Natural killer cell (primary cell): ENCODE results near the gene POLR1D. TPM values are rescaled to one million over a fixed set of nuclear protein-coding genes. Genes with fewer than 3 reads are reported as not detected.

Experiments used
- ATAC-seq, 3 donors: fragments of 150-1000 bp in 2 of 3; fragments of 200-7000 bp in 1 of 3; cut with Tn5 transposase; 1 replicate in 1 of 3; 2 replicates in 2 of 3; pipeline ENCODE4 v1.10.0; 2021; ENCODE audit warnings: mild to moderate bottlenecking in 2 of 3, moderate library complexity in 2 of 3
- DNase-seq, 2 donors: peaks; one replicate each; pipeline versions ENCODE4 v3.0.0 to v3.0.0-alpha.2; 2013 to 2021; ENCODE audit warnings: mixed read lengths in 1 of 2
- H3K27ac ChIP-seq: one replicate; pipeline ENCODE4 v1.5.1; 2013; ENCODE audit warnings: mild to moderate bottlenecking, low read length
- H3K27me3 ChIP-seq: one replicate; pipeline ENCODE4 v1.6.1; 2013; ENCODE audit warnings: low read length; ENCODE audit not compliant: control insufficient read depth, insufficient read depth
- H3K36me3 ChIP-seq: one replicate; pipeline ENCODE4 v1.6.1; 2013; ENCODE audit warnings: low read length; ENCODE audit not compliant: control insufficient read depth, insufficient read depth
- H3K4me1 ChIP-seq: one replicate; pipeline ENCODE4 v1.6.1; 2013; ENCODE audit warnings: low read length; ENCODE audit not compliant: control insufficient read depth, insufficient read depth
- H3K4me3 ChIP-seq: one replicate; pipeline ENCODE4 v1.5.1; 2013; ENCODE audit warnings: low read length
- H3K9me3 ChIP-seq: one replicate; pipeline ENCODE4 v1.6.1; 2013; ENCODE audit warnings: low read length; ENCODE audit not compliant: control insufficient read depth, insufficient read depth
- H3K27ac Mint-ChIP-seq, 2 donors: one replicate each; pipeline ENCODE4 v1.8.0; 2022; ENCODE audit warnings: mild to moderate bottlenecking in 2 of 2, mixed read lengths in 2 of 2, moderate library complexity in 1 of 2
- H3K27me3 Mint-ChIP-seq, 2 donors: one replicate each; pipeline ENCODE4 v1.8.0; 2022; ENCODE audit warnings: low read depth in 2 of 2, mixed read lengths in 2 of 2
- H3K36me3 Mint-ChIP-seq: one replicate; pipeline ENCODE4 v1.8.0; 2022; ENCODE audit warnings: mixed read lengths
- H3K4me1 Mint-ChIP-seq, 2 donors: one replicate each; pipeline ENCODE4 v1.8.0; 2022; ENCODE audit warnings: mixed read lengths in 2 of 2
- H3K4me3 Mint-ChIP-seq: one replicate; pipeline ENCODE4 v1.8.0; 2022; ENCODE audit warnings: mild to moderate bottlenecking, moderate library complexity, mixed read lengths
- H3K9me3 Mint-ChIP-seq, 2 donors: one replicate each; pipeline ENCODE4 v1.8.0; 2022; ENCODE audit warnings: mixed read lengths in 2 of 2
- WGBS: methylation state at CpG from one replicate; pipeline ENCODE4 v1.1.7; 2013; ENCODE audit warnings: missing lambda C conversion rate; ENCODE audit not compliant: insufficient coverage; 5-methylcytosine and 5-hydroxymethylcytosine counted together
- intact Hi-C: fragments of 100-400 bp; cut with micrococcal nuclease; formaldehyde crosslinking; loops from one replicate; pipeline ENCODE4 v1.14.2; 2022
- total RNA-seq, 4 donors: library from RNA; stranded (reverse); fragments of 120-200 nt in 1 of 4; gene quantifications; one replicate each; pipeline versions ENCODE4 v1.2.3 to v1.2.4, GENCODE V29; 2013 to 2022
- TF ChIP-seq, protein P1 (sequence below): fragments of 200-600 bp; IDR thresholded peaks from one replicate; pipeline ENCODE4 v1.8.0; 2022; ENCODE audit warnings: antibody characterized with exemption

Gene POLR1D
- total RNA-seq, 3 donors from 2014 or later (not counting 1 experiment from before 2014, with no cell fraction given) = 109 to 132 (median 116) TPM

GRCh38 chr13:27574661-27575060 lies 47.0 kb upstream of the POLR1D start:
- no peak for DNase-seq
- TF ChIP-seq, protein P1, sequence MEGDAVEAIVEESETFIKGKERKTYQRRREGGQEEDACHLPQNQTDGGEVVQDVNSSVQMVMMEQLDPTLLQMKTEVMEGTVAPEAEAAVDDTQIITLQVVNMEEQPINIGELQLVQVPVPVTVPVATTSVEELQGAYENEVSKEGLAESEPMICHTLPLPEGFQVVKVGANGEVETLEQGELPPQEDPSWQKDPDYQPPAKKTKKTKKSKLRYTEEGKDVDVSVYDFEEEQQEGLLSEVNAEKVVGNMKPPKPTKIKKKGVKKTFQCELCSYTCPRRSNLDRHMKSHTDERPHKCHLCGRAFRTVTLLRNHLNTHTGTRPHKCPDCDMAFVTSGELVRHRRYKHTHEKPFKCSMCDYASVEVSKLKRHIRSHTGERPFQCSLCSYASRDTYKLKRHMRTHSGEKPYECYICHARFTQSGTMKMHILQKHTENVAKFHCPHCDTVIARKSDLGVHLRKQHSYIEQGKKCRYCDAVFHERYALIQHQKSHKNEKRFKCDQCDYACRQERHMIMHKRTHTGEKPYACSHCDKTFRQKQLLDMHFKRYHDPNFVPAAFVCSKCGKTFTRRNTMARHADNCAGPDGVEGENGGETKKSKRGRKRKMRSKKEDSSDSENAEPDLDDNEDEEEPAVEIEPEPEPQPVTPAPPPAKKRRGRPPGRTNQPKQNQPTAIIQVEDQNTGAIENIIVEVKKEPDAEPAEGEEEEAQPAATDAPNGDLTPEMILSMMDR = no peak
- H3K4me3 ChIP-seq = no peak overlapping the region
- no peaks in the 10 kb centered on the region for H3K27me3 Mint-ChIP-seq
- ATAC-seq = no peak
- H3K27ac Mint-ChIP-seq = no peak overlapping the region
- H3K36me3 ChIP-seq = no peaks in the 10 kb centered on the region
- H3K4me3 Mint-ChIP-seq = no peak overlapping the region
- H3K36me3 Mint-ChIP-seq = no peaks in the 10 kb centered on the region
- H3K4me1 ChIP-seq = peaks cover 13% of the 10 kb centered on the region
- no peaks in the 10 kb centered on the region for H3K9me3 ChIP-seq
- H3K27ac ChIP-seq = no peak overlapping the region
- peaks cover 63 to 69% of the 10 kb centered on the region in 2 donors for H3K4me1 Mint-ChIP-seq
- H3K9me3 Mint-ChIP-seq = no peaks in the 10 kb centered on the region
- H3K27me3 ChIP-seq = no peaks in the 10 kb centered on the region
- intact Hi-C loops = no loop called here
- WGBS = 92% methylated on average over 1 of the region's 1 CpG

GRCh38 chr13:27578121-27579030 lies 43.3 kb upstream of the POLR1D start:
- H3K9me3 Mint-ChIP-seq = no peaks in the 10 kb centered on the region
- H3K27ac Mint-ChIP-seq = peak overlapping the region in 1 of 2 donors; percentile 11
- no peaks in the 10 kb centered on the region for H3K27me3 ChIP-seq
- no peak overlapping the region for H3K4me3 Mint-ChIP-seq
- ATAC-seq (no peak), DNase-seq (no peak)
- WGBS = 97% methylated on average over 6 of the region's 6 CpGs
- peaks cover 50 to 56% of the 10 kb centered on the region in 2 donors for H3K4me1 Mint-ChIP-seq
- intact Hi-C loops = no loop called here
- no peaks in the 10 kb centered on the region for H3K27me3 Mint-ChIP-seq
- no peaks in the 10 kb centered on the region for H3K9me3 ChIP-seq
- H3K36me3 ChIP-seq = no peaks in the 10 kb centered on the region
- H3K4me3 ChIP-seq = no peak overlapping the region
- no peak overlapping the region for H3K27ac ChIP-seq
- TF ChIP-seq, protein P1 = no peak
- H3K36me3 Mint-ChIP-seq = peaks cover 5% of the 10 kb centered on the region
- peaks cover 7% of the 10 kb centered on the region for H3K4me1 ChIP-seq

DNA sequence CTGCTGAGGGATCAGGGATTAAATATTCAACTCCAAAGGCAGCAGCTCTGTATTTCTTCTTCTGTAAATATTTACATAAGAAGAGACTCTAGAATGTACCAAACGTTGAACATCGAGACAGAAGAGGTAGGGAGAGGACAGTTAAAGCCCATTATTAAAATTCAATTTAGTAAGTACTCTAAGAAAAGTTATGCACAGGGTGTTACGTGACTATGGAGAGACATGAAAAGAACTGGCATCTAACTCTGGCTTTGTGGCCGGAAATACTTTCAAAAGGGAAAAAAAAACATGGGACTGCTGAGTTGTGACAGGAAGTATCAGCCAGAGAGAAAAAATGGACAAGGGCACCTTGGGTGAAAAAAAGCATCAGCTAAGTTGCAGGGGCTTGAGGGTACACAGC lies 38.0 kb upstream of the POLR1D start:
- Mint-ChIP-seq H3K36me3 (peaks cover 5% of the 10 kb centered on the region), H3K27me3 (no peaks in the 10 kb centered on the region), H3K27ac (no peak overlapping the region), H3K9me3 (no peaks in the 10 kb centered on the region), H3K4me1 (peaks cover 29 to 36% of the 10 kb centered on the region in 2 donors), H3K4me3 (no peak overlapping the region)
- Histone ChIP-seq H3K4me3 (no peak overlapping the region), H3K36me3 (no peaks in the 10 kb centered on the region), H3K27me3 (no peaks in the 10 kb centered on the region), H3K27ac (no peak overlapping the region), H3K4me1 (peaks cover 4% of the 10 kb centered on the region), H3K9me3 (no peaks in the 10 kb centered on the region)
- intact Hi-C loops = no loop called here
- DNase-seq (peak in 1 of 2 donors; percentile 15), ATAC-seq (no peak)
- TF ChIP-seq, protein P1 = no peak
- WGBS = 34% methylated on average over 2 of the region's 4 CpGs
